GM12878 (cell line): ENCODE results near the gene SNCB. TPM values are rescaled to one million over a fixed set of nuclear protein-coding genes. Genes with fewer than 3 reads are reported as not detected.

Source experiments
- ATAC-seq: fragments of 200-7000 bp; cut with Tn5 transposase; 3 replicates; pipeline ENCODE4 v1.9.1; 2020; ENCODE audit warnings: mild to moderate bottlenecking, moderate library complexity
- BruUV-seq: library from RNA; stranded (reverse); fragments of 400-500 nt; replicated peaks from 2 replicates; lab custom pipeline; 2021; lab: Mats Ljungman, UMichigan
- CTCF ChIA-PET: fragments of 300-600 bp; sonication (Branson Sonifier 250); formaldehyde crosslinking; extraction: SDS; loops from one replicate; lab custom pipeline; 2021; ENCODE audit warnings: inconsistent platforms; lab: Yijun Ruan, JAX
- POLR2A ChIA-PET: fragments of 350-600 bp; formaldehyde crosslinking; extraction: SDS; loops from one replicate; lab custom pipeline; 2021; ENCODE audit warnings: inconsistent platforms; lab: Charles Lee
- RAD21 ChIA-PET: fragments of 300-600 bp; sonication (Branson Sonifier 250); formaldehyde crosslinking; loops from one replicate; lab custom pipeline; 2023; ENCODE audit warnings: antibody characterized with exemption; ENCODE audit not compliant: unreplicated experiment; lab: Charles Lee
- SMC1A ChIA-PET: fragments of 300-600 bp; sonication (Branson Sonifier 250); formaldehyde crosslinking; loops from one replicate; lab custom pipeline; 2023; ENCODE audit not compliant: unreplicated experiment, uncharacterized antibody; lab: Charles Lee
- DNase-seq: peaks from one replicate; pipeline ENCODE4 v3.0.0-alpha.2; 2011; ENCODE audit warnings: low read depth, low spot score
- FAIRE-seq: peaks from 3 replicates; lab custom pipeline; 2011; peaks lifted over from hg19 to GRCh38; lab: Jason Lieb, UNC
- H2AFZ ChIP-seq: 2 replicates; pipeline ENCODE4 v1.6.0; 2011; ENCODE audit warnings: low read depth, low read length, control low read depth; ENCODE audit not compliant: control insufficient read depth
- H3K27ac ChIP-seq: 2 replicates; pipeline ENCODE4 v1.5.1; 2011; ENCODE audit warnings: control low read depth; ENCODE audit not compliant: control insufficient read depth, insufficient read depth
- H3K27me3 ChIP-seq, 2 experiments: replicated peaks in 1 of 2; 2 replicates each; pipeline versions ENCODE4 v1.6.0 to v1.6.1; 2011; ENCODE audit warnings: low read length in 1 of 2; ENCODE audit not compliant: control insufficient read depth in 2 of 2, insufficient read depth in 2 of 2
- H3K36me3 ChIP-seq, 2 experiments: 2 replicates each; pipeline ENCODE4 v1.5.1; 2011; ENCODE audit warnings: low read length in 1 of 2; ENCODE audit not compliant: control insufficient read depth in 2 of 2, insufficient read depth in 2 of 2
- H3K4me1 ChIP-seq: 2 replicates; pipeline ENCODE4 v1.6.1; 2011; ENCODE audit warnings: mild to moderate bottlenecking, low read length, moderate library complexity, mixed read lengths; ENCODE audit not compliant: control insufficient read depth, insufficient read depth
- H3K4me2 ChIP-seq: 2 replicates; pipeline ENCODE4 v1.6.0; 2011; ENCODE audit warnings: control low read depth; ENCODE audit not compliant: control insufficient read depth, insufficient read depth
- H3K4me3 ChIP-seq: fragments of 200-600 bp; sonication (generic); 2 replicates; pipeline ENCODE4 v1.5.1; 2016
- H3K79me2 ChIP-seq: 2 replicates; pipeline ENCODE4 v1.6.0; 2011; ENCODE audit warnings: low read length; ENCODE audit not compliant: control insufficient read depth, insufficient read depth
- H3K9ac ChIP-seq: 2 replicates; pipeline ENCODE4 v1.8.0; 2011; ENCODE audit warnings: low read length, control low read depth, mixed read lengths; ENCODE audit not compliant: control insufficient read depth, insufficient read depth
- H3K9me3 ChIP-seq: replicated peaks from 3 replicates; pipeline ENCODE4 v1.5.1; 2011; ENCODE audit warnings: mild to moderate bottlenecking, low read length; ENCODE audit not compliant: control insufficient read depth, insufficient read depth
- H4K20me1 ChIP-seq: 2 replicates; pipeline ENCODE4 v1.6.0; 2011; ENCODE audit not compliant: control insufficient read depth, insufficient read depth
- BHLHE40 ChIP-seq, 2 experiments: fragments of 450-650 bp in 1 of 2; IDR thresholded peaks; 2 replicates each; pipeline ENCODE4 v1.6.1; 2011 to 2017; ENCODE audit warnings: low read depth in 2 of 2, borderline replicate concordance in 1 of 2, improper control_type of control experiment in 1 of 2, low read length in 1 of 2, mild to moderate bottlenecking in 1 of 2
- CHD2 ChIP-seq: IDR thresholded peaks from 2 replicates; pipeline ENCODE4 v1.6.1; 2011; ENCODE audit warnings: low read depth, low read length, improper control_type of control experiment, borderline replicate concordance
- IKZF1 ChIP-seq: fragments of 450-650 bp; conservative IDR thresholded peaks from 2 replicates; pipeline ENCODE4 v1.6.1; 2017; ENCODE audit warnings: antibody characterized with exemption, mild to moderate bottlenecking
- IKZF2 ChIP-seq, 2 experiments: fragments of 450-650 bp; IDR thresholded peaks; 2 replicates each; pipeline ENCODE4 v1.6.1; 2017; ENCODE audit warnings: mild to moderate bottlenecking in 2 of 2, moderate library complexity in 2 of 2
- JUNB ChIP-seq: IDR thresholded peaks from 2 replicates; pipeline ENCODE4 v1.6.1; 2016; ENCODE audit warnings: antibody characterized with exemption, mild to moderate bottlenecking
- JUND ChIP-seq: IDR thresholded peaks from 2 replicates; pipeline ENCODE4 v1.6.1; 2012; ENCODE audit warnings: low read depth, mild to moderate bottlenecking, low read length, improper control_type of control experiment, moderate library complexity
- SIN3A ChIP-seq: IDR thresholded peaks from 2 replicates; pipeline ENCODE4 v1.6.1; 2012; ENCODE audit warnings: low read depth, low read length, improper control_type of control experiment
- WGBS: methylation state at CpG from one replicate; pipeline ENCODE4 v1.1.6; 2016; ENCODE audit warnings: low lambda C conversion rate; ENCODE audit not compliant: insufficient replicate concordance, insufficient coverage; ENCODE audit errors: missing lambda C conversion rate; 5-methylcytosine and 5-hydroxymethylcytosine counted together
- in situ Hi-C: fragments of 300-500 bp; cut with MboI; formaldehyde crosslinking; loops from 9 replicates; pipeline ENCODE4 v1.14.3; 2018; ENCODE audit warnings: mixed read lengths
- intact Hi-C: fragments of 100-400 bp; cut with micrococcal nuclease; formaldehyde crosslinking; loops from one replicate; pipeline ENCODE4 v1.14.2; 2022; ENCODE audit not compliant: unreplicated experiment
- polyA plus RNA-seq, 11 experiments: library from polyadenylated mRNA; depleted of rRNA in 4 of 11; unstranded in 6 of 11; stranded (reverse) in 5 of 11; fragments of >200 nt; fragmentation: Nextera tagmentation in 4 of 11; fragmentation: Illumina TruSeq in 1 of 11; extraction: Ambion mirVana in 4 of 11; extraction: Trizol in 1 of 11; gene quantifications; 1 replicate in 1 of 11; 2 replicates in 10 of 11; pipeline versions ENCODE4 v1.2.1 to v1.2.3, GENCODE V29; 2011 to 2016; ENCODE audit warnings: inconsistent platforms in 2 of 11, missing spikeins in 2 of 11, low read depth in 1 of 11
- total RNA-seq, 4 experiments: library from RNA; depleted of rRNA in 3 of 4; stranded (reverse); fragments of >200 nt in 3 of 4; fragmentation: Illumina TruSeq in 1 of 4; extraction: Trizol in 1 of 4; gene quantifications; 2 replicates each; pipeline versions ENCODE4 v1.2.1 to v1.2.3, GENCODE V29; 2013 to 2021
- TF ChIP-seq, protein P1 (sequence below): IDR thresholded peaks from 2 replicates; pipeline ENCODE4 v1.6.1; 2012; ENCODE audit warnings: mild to moderate bottlenecking, low read depth, low read length
- TF ChIP-seq, protein P2 (sequence below): IDR thresholded peaks from 2 replicates; pipeline ENCODE4 v1.6.1; 2012; ENCODE audit warnings: low read depth, low read length, improper control_type of control experiment
- TF ChIP-seq, protein P3 (sequence below), 3 experiments: IDR thresholded peaks in 2 of 3; conservative IDR thresholded peaks in 1 of 3; 2 replicates each; pipeline ENCODE4 v1.5.1; 2011; ENCODE audit warnings: low read depth in 3 of 3, low read length in 3 of 3, mild to moderate bottlenecking in 3 of 3, control low read depth in 2 of 3, moderate library complexity in 2 of 3, inconsistent platforms in 1 of 3, mixed read lengths in 1 of 3; ENCODE audit not compliant: control insufficient read depth in 2 of 3, insufficient read depth in 1 of 3; ENCODE audit errors: extremely low read depth in 1 of 3
- TF ChIP-seq, protein P4 (sequence below): fragments of 450-650 bp; formaldehyde crosslinking; IDR thresholded peaks from 2 replicates; pipeline ENCODE4 v1.4.0; 2022; ENCODE audit warnings: mild to moderate bottlenecking, moderate library complexity

SNCB gene
- total and polyA plus RNA-seq, 10 of the 15 experiments (the other 5 are each of a cell fraction or from before 2014, with no cell fraction given) = 0.75 TPM; not detected in 9

DNA sequence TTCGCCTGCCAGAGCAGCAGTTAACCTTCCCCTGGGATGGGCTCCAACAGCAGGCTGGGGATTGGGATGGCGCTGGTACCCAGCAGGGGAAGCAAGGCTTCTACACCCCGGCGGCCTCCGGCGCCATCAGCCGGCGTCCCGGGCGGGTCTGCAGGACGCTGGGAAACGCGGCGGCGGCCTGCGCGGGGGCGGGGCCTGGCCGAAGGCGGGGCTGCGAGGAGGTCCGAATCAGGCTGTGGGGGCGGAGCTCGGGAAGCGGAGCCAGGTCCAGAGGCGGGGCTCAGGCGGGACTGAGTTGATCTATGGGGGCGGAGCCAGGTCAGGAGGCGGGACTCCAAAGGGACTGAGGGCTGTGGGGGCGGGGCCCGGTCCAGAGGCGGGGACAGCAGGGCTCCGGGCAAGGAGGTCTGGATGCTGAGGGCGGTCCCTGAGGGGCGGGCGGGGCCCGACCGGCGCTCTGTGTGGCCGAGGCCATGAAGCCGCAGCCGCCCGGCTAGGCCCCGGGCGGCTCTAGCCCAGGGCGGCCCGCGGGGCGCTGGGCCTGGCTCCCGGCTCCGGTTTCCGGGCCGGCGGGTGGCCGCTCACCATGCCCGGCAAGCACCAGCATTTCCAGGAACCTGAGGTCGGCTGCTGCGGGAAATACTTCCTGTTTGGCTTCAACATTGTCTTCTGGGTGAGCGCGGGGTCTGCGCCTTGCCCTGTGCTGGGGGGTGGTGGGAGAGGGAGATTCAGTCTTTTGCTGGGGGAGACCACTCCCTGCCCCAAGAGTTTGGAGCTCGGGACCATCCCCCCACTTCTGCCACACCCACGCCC is 16.9 kb upstream of the SNCB start, which contains the start of gene TSPAN17:
Gene TSPAN17, plus strand, starts transcription at position 455 of the 813 bp plus-strand sequence. Its CDS starts 132 bp downstream, at position 587.
- peak within 1 kb of the TSS; percentile 88 for H3K4me3 ChIP-seq
- in situ Hi-C loops = no loop called here
- FAIRE-seq = peak; percentile 99
- peak; percentile 65; the same call in 1 of the 2 replicates for TF ChIP-seq IKZF1
- TF ChIP-seq BHLHE40 (IDR thresholded peaks at IDR 0.05; ENCODE audit: borderline replicate concordance in 1 of 2, low read depth in 2 of 2, low read length in 1 of 2) = peak; percentile 3 to 76; a peak in 2 of 4 replicates
- no peak for TF ChIP-seq IKZF2 (IDR thresholded peaks at IDR 0.05)
- TF ChIP-seq JUND = no peak
- TF ChIP-seq JUNB = no peak
- no peak for TF ChIP-seq CHD2
- TF ChIP-seq, protein P1, sequence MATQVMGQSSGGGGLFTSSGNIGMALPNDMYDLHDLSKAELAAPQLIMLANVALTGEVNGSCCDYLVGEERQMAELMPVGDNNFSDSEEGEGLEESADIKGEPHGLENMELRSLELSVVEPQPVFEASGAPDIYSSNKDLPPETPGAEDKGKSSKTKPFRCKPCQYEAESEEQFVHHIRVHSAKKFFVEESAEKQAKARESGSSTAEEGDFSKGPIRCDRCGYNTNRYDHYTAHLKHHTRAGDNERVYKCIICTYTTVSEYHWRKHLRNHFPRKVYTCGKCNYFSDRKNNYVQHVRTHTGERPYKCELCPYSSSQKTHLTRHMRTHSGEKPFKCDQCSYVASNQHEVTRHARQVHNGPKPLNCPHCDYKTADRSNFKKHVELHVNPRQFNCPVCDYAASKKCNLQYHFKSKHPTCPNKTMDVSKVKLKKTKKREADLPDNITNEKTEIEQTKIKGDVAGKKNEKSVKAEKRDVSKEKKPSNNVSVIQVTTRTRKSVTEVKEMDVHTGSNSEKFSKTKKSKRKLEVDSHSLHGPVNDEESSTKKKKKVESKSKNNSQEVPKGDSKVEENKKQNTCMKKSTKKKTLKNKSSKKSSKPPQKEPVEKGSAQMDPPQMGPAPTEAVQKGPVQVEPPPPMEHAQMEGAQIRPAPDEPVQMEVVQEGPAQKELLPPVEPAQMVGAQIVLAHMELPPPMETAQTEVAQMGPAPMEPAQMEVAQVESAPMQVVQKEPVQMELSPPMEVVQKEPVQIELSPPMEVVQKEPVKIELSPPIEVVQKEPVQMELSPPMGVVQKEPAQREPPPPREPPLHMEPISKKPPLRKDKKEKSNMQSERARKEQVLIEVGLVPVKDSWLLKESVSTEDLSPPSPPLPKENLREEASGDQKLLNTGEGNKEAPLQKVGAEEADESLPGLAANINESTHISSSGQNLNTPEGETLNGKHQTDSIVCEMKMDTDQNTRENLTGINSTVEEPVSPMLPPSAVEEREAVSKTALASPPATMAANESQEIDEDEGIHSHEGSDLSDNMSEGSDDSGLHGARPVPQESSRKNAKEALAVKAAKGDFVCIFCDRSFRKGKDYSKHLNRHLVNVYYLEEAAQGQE = no peak
- TF ChIP-seq, protein P2, sequence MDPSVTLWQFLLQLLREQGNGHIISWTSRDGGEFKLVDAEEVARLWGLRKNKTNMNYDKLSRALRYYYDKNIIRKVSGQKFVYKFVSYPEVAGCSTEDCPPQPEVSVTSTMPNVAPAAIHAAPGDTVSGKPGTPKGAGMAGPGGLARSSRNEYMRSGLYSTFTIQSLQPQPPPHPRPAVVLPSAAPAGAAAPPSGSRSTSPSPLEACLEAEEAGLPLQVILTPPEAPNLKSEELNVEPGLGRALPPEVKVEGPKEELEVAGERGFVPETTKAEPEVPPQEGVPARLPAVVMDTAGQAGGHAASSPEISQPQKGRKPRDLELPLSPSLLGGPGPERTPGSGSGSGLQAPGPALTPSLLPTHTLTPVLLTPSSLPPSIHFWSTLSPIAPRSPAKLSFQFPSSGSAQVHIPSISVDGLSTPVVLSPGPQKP = no peak
- TF ChIP-seq, protein P3, sequence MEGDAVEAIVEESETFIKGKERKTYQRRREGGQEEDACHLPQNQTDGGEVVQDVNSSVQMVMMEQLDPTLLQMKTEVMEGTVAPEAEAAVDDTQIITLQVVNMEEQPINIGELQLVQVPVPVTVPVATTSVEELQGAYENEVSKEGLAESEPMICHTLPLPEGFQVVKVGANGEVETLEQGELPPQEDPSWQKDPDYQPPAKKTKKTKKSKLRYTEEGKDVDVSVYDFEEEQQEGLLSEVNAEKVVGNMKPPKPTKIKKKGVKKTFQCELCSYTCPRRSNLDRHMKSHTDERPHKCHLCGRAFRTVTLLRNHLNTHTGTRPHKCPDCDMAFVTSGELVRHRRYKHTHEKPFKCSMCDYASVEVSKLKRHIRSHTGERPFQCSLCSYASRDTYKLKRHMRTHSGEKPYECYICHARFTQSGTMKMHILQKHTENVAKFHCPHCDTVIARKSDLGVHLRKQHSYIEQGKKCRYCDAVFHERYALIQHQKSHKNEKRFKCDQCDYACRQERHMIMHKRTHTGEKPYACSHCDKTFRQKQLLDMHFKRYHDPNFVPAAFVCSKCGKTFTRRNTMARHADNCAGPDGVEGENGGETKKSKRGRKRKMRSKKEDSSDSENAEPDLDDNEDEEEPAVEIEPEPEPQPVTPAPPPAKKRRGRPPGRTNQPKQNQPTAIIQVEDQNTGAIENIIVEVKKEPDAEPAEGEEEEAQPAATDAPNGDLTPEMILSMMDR (IDR thresholded peaks at IDR 0.05 in 2 of 3, conservative IDR thresholded peaks at IDR 0.05 in 1 of 3; ENCODE audit: control insufficient read depth in 2 of 3, extremely low read depth in 1 of 3, insufficient read depth in 1 of 3, low read depth in 3 of 3, low read length in 3 of 3) = peak; percentile 7 to 55 (median 32); a peak in 3 of 6 replicates
- TF ChIP-seq, protein P4, sequence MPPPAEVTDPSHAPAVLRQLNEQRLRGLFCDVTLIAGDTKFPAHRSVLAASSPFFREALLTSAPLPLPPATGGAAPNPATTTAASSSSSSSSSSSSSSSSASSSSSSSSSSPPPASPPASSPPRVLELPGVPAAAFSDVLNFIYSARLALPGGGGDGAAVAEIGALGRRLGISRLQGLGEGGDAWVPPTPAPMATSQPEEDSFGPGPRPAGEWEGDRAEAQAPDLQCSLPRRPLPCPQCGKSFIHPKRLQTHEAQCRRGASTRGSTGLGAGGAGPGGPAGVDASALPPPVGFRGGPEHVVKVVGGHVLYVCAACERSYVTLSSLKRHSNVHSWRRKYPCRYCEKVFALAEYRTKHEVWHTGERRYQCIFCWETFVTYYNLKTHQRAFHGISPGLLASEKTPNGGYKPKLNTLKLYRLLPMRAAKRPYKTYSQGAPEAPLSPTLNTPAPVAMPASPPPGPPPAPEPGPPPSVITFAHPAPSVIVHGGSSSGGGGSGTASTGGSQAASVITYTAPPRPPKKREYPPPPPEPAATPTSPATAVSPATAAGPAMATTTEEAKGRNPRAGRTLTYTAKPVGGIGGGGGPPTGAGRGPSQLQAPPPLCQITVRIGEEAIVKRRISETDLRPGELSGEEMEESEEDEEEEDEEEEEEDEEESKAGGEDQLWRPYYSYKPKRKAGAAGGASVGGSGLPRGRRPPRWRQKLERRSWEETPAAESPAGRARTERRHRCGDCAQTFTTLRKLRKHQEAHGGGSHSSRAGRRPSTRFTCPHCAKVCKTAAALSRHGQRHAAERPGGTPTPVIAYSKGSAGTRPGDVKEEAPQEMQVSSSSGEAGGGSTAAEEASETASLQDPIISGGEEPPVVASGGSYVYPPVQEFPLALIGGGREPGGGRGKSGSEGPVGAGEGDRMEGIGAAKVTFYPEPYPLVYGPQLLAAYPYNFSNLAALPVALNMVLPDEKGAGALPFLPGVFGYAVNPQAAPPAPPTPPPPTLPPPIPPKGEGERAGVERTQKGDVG (CRISPR knock-in tag) = no peak
- TF ChIP-seq SIN3A = no peak

More for the DNA sequence above, 16.9 kb upstream of the SNCB start, which contains the start of gene TSPAN17:
- no peaks in the 10 kb centered on the region for H3K79me2 ChIP-seq
- H4K20me1 ChIP-seq = no peaks in the 10 kb centered on the region
- RAD21 ChIA-PET = interaction anchor here (0.6 to 2.7 kb wide), 11 partner anchors 10 to 665 kb away, joined by 3 to 20 read pairs (median 3); partner anchors contain the start of genes EIF4E1B and RNF44
- POLR2A ChIA-PET = interaction anchor here (0.6 to 1.4 kb wide), 4 partner anchors 9 to 109 kb away, joined by 3 to 5 read pairs (median 3); partner anchors contain the start of gene RNF44
- peak within 1 kb of the TSS; percentile 83 for H3K9ac ChIP-seq
- intact Hi-C loops = loop anchor here (5.0 to 10.0 kb wide), 2 partner anchors 75 to 232 kb away; partner anchors contain the start of gene CLTB
- no peaks in the 10 kb centered on the region for H3K9me3 ChIP-seq
- DNase-seq (peak; percentile 92), ATAC-seq (peak; percentile 97)
- H3K4me1 ChIP-seq = peaks cover 22% of the 10 kb centered on the region
- 1% methylated on average over 54 of the region's 63 CpGs for WGBS
- peak within 1 kb of the TSS; percentile 53 for H3K27ac ChIP-seq
- SMC1A ChIA-PET = interaction anchor here (1.0 to 2.1 kb wide), 4 partner anchors 12 to 232 kb away, joined by 3 to 7 read pairs (median 4); no protein-coding TSS in a partner anchor
- CTCF ChIA-PET = interaction anchor here (0.6 to 3.4 kb wide), 10 partner anchors 11 to 231 kb away, joined by 3 to 19 read pairs (median 4); partner anchors contain the start of genes CLTB and RNF44
- no peaks in the 10 kb centered on the region for H3K27me3 ChIP-seq
- no peaks in the 10 kb centered on the region for H3K36me3 ChIP-seq
- H2AFZ ChIP-seq = peak within 1 kb of the TSS; percentile 98
- H3K4me2 ChIP-seq = peak within 1 kb of the TSS; percentile 96
- no TSS peak for BruUV-seq
